Stimulated activated naive B cell treated with anti-CD40 and anti-IgM and Interleukin-4, amounts not matched to agents 10 μg/mL and 1 μg/mL and 100 μg/mL, for 72 hours (primary cell): ENCODE data around the gene GIMD1.

ENCODE experiments used
- ATAC-seq, 2 donors: fragments of 150-1000 bp; cut with Tn5 transposase; replicated peaks; 2 replicates each; pipeline ENCODE4 v1.10.0; 2021; ENCODE audit warnings: moderate library complexity in 1 of 2
- DNase-seq: peaks from one replicate; pipeline ENCODE4 v3.0.0; 2021
- H3K27ac Mint-ChIP-seq: one replicate; pipeline ENCODE4 v1.8.0; 2022; ENCODE audit warnings: mild to moderate bottlenecking, mixed read lengths
- H3K27me3 Mint-ChIP-seq, 2 donors: one replicate each; pipeline ENCODE4 v1.8.0; 2022; ENCODE audit warnings: mixed read lengths in 2 of 2
- H3K36me3 Mint-ChIP-seq, 2 donors: one replicate each; pipeline ENCODE4 v1.8.0; 2022; ENCODE audit warnings: mixed read lengths in 2 of 2, mild to moderate bottlenecking in 1 of 2
- H3K4me1 Mint-ChIP-seq, 2 donors: one replicate each; pipeline ENCODE4 v1.8.0; 2022; ENCODE audit warnings: mixed read lengths in 2 of 2, mild to moderate bottlenecking in 1 of 2
- H3K4me3 Mint-ChIP-seq, 2 donors: one replicate each; pipeline ENCODE4 v1.8.0; 2022; ENCODE audit warnings: mild to moderate bottlenecking in 2 of 2, mixed read lengths in 2 of 2, moderate library complexity in 1 of 2
- H3K9me3 Mint-ChIP-seq, 2 donors: one replicate each; pipeline ENCODE4 v1.8.0; 2022; ENCODE audit warnings: mixed read lengths in 2 of 2, mild to moderate bottlenecking in 1 of 2

The GIMD1 gene

GRCh38 chr4:106366026-106366425, 2.6 kb downstream of the GIMD1 start:
- Mint-ChIP-seq H3K36me3 (no peaks in the 10 kb centered on the region), H3K4me1 (no peaks in the 10 kb centered on the region), H3K27ac (no peak overlapping the region), H3K27me3 (peaks cover 10 to 14% of the 10 kb centered on the region in 2 donors), H3K4me3 (no peak overlapping the region), H3K9me3 (no peaks in the 10 kb centered on the region)
- DNase-seq (no peak), ATAC-seq (no peak)

DNA sequence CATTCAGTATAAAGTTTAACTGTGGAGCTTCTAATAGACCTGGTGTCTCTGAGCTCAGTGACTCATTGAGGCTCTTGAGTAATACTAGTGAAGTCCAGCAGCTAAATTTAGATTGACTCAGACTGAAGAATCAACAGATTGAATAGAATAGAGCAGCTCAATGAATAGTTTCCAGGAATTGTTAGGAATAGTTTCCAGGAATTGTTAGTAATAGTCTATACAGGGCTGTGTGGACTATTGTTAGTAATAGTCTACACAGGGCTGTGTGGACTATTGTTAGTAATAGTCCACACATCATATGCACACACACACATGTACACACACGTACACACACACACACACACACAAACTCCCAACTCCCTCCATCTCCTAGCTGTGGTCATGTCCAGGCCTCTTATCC, 3.0 kb downstream of the GIMD1 start:
- DNase-seq = no peak
- H3K36me3 Mint-ChIP-seq = no peaks in the 10 kb centered on the region
- H3K4me1 Mint-ChIP-seq = no peaks in the 10 kb centered on the region
- ATAC-seq = no peak
- no peak overlapping the region for H3K4me3 Mint-ChIP-seq
- H3K27me3 Mint-ChIP-seq = peaks cover 10 to 14% of the 10 kb centered on the region in 2 donors
- H3K9me3 Mint-ChIP-seq = no peaks in the 10 kb centered on the region
- no peak overlapping the region for H3K27ac Mint-ChIP-seq

GRCh38 chr4:106364282-106364681, 4.3 kb downstream of the GIMD1 start:
- H3K36me3 Mint-ChIP-seq = no peaks in the 10 kb centered on the region
- no peak for ATAC-seq
- H3K4me3 Mint-ChIP-seq = no peak overlapping the region
- no peaks in the 10 kb centered on the region for H3K9me3 Mint-ChIP-seq
- no peaks in the 10 kb centered on the region for H3K4me1 Mint-ChIP-seq
- peaks cover 5 to 8% of the 10 kb centered on the region in 2 donors for H3K27me3 Mint-ChIP-seq
- no peak overlapping the region for H3K27ac Mint-ChIP-seq
- DNase-seq = no peak

GRCh38 chr4:106362086-106362825, 6.3 kb downstream of the GIMD1 start:
- Mint-ChIP-seq H3K9me3 (no peaks in the 10 kb centered on the region), H3K27me3 (peaks cover under 1 to 8% of the 10 kb centered on the region in 2 donors), H3K36me3 (no peaks in the 10 kb centered on the region), H3K4me3 (no peak overlapping the region), H3K27ac (no peak overlapping the region), H3K4me1 (peaks cover 1 to 5% of the 10 kb centered on the region in 2 donors)
- DNase-seq (no peak), ATAC-seq (no peak)

GRCh38 chr4:106358899-106359298, 9.7 kb downstream of the GIMD1 start:
- Mint-ChIP-seq H3K9me3 (no peaks in the 10 kb centered on the region), H3K4me3 (no peak overlapping the region), H3K4me1 (peaks cover 1 to 7% of the 10 kb centered on the region in 2 donors), H3K36me3 (no peaks in the 10 kb centered on the region), H3K27ac (no peak overlapping the region), H3K27me3 (peaks cover 0 to 1% of the 10 kb centered on the region in 2 donors)
- no peak for ATAC-seq
- DNase-seq = no peak

DNA sequence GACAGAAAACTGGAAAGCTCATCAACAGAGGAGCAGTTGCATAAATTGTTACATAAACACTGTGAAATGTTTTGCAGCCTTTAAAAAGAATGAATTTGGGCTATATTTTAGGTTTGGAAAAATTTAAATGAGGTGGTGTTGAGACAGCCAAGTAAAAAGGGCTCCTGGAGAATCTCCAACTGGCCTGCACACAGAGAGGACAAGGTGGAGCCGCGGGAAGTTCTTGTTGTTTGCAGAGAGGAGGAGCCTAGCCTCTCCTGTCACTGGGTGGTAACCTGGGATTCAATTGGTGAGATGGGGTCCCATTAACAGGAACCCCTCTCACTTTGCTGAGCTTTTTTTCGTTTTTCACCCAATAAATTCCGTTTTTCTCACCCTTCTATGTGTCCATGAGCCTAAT, 13.4 kb downstream of the GIMD1 start:
- ATAC-seq (no peak), DNase-seq (no peak)
- peaks cover 1 to 7% of the 10 kb centered on the region in 2 donors for H3K4me1 Mint-ChIP-seq
- no peak overlapping the region for H3K4me3 Mint-ChIP-seq
- no peak overlapping the region for H3K27ac Mint-ChIP-seq
- no peaks in the 10 kb centered on the region for H3K9me3 Mint-ChIP-seq
- peaks cover 3 to 5% of the 10 kb centered on the region in 2 donors for H3K36me3 Mint-ChIP-seq
- H3K27me3 Mint-ChIP-seq = no peaks in the 10 kb centered on the region

DNA sequence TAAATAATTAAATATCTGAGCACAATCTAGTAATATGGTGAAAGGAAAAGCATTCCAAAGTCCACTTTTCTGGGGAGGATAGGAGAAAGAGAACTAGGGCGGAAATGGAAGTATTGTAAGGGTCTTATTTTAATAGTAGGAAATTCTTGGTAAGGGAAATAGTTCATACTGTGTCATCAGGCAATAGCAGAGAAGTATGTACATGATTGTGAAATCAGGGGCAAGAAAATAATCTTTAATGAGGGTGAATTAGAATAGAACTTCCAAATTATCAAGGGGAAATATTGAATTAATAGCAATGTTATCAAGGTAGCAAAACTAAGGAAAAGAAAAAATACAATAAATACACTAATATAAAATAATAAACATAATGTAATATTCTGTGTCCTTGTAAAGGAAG, 14.8 kb downstream of the GIMD1 start:
- H3K4me3 Mint-ChIP-seq = no peak overlapping the region
- no peaks in the 10 kb centered on the region for H3K27me3 Mint-ChIP-seq
- ATAC-seq (no peak), DNase-seq (no peak)
- peaks cover 9% of the 10 kb centered on the region in 2 donors for H3K36me3 Mint-ChIP-seq
- no peaks in the 10 kb centered on the region for H3K9me3 Mint-ChIP-seq
- H3K4me1 Mint-ChIP-seq = peaks cover 1 to 7% of the 10 kb centered on the region in 2 donors
- no peak overlapping the region for H3K27ac Mint-ChIP-seq

DNA sequence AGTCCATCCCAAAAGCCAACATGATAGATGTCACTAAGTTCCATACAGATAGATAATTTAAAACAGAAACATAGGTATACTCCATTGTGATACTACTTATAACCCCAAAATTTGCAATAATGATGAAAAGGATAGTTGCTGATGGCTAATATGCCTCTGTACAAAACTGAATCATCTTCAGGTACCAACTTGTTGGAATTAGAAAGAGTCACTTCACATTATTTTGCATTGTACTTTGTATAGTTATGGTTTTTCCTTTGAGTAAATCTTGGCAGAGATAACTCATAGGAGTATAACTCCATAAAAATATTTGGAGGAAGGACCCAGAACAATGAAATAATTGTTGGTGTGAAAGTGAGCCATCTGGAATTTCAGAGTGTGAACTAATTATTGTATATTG, 17.6 kb downstream of the GIMD1 start:
- Mint-ChIP-seq H3K27me3 (no peaks in the 10 kb centered on the region), H3K27ac (no peak overlapping the region), H3K4me1 (no peaks in the 10 kb centered on the region), H3K4me3 (no peak overlapping the region), H3K36me3 (peaks cover 10 to 17% of the 10 kb centered on the region in 2 donors), H3K9me3 (no peaks in the 10 kb centered on the region)
- ATAC-seq (no peak), DNase-seq (no peak)

DNA sequence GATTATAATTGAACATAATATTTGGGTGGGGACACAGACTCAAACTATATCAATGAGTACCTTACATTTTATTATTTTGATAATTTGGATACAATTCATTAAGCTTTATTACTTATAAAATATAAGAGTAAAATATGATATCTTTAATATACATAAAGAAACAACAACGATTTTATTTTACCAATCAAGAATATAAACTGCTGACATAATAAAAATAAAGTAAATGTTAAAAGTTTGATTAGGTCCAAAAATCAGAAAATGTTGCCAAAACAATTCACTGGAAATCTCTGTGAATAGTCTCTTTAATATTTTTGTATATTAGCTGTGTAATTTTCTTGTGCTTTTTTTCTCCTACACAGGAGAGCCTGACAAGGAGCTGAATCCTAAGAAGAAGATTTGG, 21.4 kb downstream of the GIMD1 start:
- peaks cover 28 to 34% of the 10 kb centered on the region in 2 donors for H3K36me3 Mint-ChIP-seq
- peaks cover 3 to 23% of the 10 kb centered on the region in 2 donors for H3K4me1 Mint-ChIP-seq
- H3K27ac Mint-ChIP-seq = no peak overlapping the region
- H3K9me3 Mint-ChIP-seq = no peaks in the 10 kb centered on the region
- H3K4me3 Mint-ChIP-seq = no peak overlapping the region
- DNase-seq = no peak
- no peak for ATAC-seq
- no peaks in the 10 kb centered on the region for H3K27me3 Mint-ChIP-seq

GRCh38 chr4:106344647-106344970, 24.0 kb downstream of the GIMD1 start:
- Mint-ChIP-seq H3K27me3 (no peaks in the 10 kb centered on the region), H3K9me3 (peaks cover 4% of the 10 kb centered on the region in 2 donors), H3K4me1 (peaks cover 12 to 46% of the 10 kb centered on the region in 2 donors), H3K36me3 (peaks cover 44 to 53% of the 10 kb centered on the region in 2 donors), H3K4me3 (no peak overlapping the region), H3K27ac (no peak overlapping the region)
- ATAC-seq = no peak
- no peak for DNase-seq

DNA sequence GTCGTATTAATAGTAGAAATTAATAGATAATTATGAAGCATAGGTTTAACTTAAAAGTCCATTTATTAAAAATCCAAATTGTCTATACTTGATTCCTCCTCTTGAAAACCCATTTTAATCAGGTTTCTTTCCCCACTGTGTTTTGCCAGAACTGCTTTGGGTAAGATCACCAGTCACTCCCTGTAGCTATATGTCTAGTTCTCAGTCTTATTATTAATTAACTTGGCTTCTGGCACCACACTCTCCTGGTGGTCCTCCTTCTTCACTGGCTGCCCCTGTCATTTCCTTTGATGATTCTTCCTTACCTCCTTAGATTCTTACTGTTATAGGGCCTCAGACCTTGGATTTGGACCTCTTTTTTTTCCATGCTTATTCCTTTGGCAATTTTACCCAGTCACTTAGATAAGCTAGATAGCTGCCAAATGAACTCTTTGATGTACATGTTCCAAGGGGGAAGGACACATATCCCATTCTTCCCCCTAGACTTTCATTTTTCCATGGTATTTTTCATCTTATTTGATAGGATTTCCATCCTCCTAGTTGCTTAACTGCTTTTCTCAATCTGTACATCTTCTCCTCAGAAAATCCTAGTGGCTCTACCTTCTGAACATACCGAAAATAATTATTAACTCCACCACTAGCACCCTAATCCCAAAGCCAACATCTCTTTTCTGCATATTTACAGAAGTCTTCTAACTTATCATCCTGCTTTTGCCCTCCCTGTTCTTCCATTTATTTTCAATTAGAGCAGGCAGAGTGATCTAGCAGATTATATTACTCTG, 24.5 kb downstream of the GIMD1 start:
- no peaks in the 10 kb centered on the region for H3K27me3 Mint-ChIP-seq
- peaks cover 15 to 51% of the 10 kb centered on the region in 2 donors for H3K4me1 Mint-ChIP-seq
- H3K4me3 Mint-ChIP-seq = no peak overlapping the region

GRCh38 chr4:106340774-106341173, 27.8 kb downstream of the GIMD1 start:
- Mint-ChIP-seq H3K4me1 (peaks cover 16 to 54% of the 10 kb centered on the region in 2 donors), H3K36me3 (peaks cover 73 to 74% of the 10 kb centered on the region in 2 donors), H3K27me3 (no peaks in the 10 kb centered on the region), H3K4me3 (no peak overlapping the region), H3K9me3 (peaks cover 16 to 21% of the 10 kb centered on the region in 2 donors), H3K27ac (no peak overlapping the region)
- DNase-seq (no peak), ATAC-seq (no peak)

More for the DNA sequence above, 24.5 kb downstream of the GIMD1 start:
- Mint-ChIP-seq H3K27ac (no peak overlapping the region), H3K36me3 (peaks cover 47 to 55% of the 10 kb centered on the region in 2 donors), H3K9me3 (peaks cover 6 to 9% of the 10 kb centered on the region in 2 donors)
- DNase-seq (no peak), ATAC-seq (no peak)

DNA sequence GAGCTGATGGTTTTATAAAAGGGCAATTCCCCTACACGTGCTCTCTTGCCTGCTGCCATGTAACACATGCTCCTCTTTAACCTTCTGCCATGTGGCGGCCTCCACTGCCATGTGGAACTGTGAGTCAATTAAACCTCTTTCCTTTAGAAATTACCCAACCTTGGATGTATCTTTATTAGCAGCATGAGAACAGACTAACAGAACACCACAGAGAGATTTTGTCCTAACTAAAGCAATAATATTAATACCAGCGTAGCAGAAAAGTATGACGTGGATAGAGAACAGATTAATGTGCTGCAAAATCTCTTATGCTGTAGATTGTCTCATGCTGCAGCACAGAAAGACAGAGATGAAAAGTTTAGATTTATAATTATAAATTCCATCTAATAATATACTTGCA, 29.1 kb downstream of the GIMD1 start:
- Mint-ChIP-seq H3K36me3 (peaks cover 74 to 77% of the 10 kb centered on the region in 2 donors), H3K4me3 (no peak overlapping the region), H3K4me1 (peaks cover 16 to 51% of the 10 kb centered on the region in 2 donors), H3K9me3 (peaks cover 16 to 21% of the 10 kb centered on the region in 2 donors), H3K27me3 (no peaks in the 10 kb centered on the region), H3K27ac (no peak overlapping the region)
- no peak for ATAC-seq
- DNase-seq = no peak

DNA sequence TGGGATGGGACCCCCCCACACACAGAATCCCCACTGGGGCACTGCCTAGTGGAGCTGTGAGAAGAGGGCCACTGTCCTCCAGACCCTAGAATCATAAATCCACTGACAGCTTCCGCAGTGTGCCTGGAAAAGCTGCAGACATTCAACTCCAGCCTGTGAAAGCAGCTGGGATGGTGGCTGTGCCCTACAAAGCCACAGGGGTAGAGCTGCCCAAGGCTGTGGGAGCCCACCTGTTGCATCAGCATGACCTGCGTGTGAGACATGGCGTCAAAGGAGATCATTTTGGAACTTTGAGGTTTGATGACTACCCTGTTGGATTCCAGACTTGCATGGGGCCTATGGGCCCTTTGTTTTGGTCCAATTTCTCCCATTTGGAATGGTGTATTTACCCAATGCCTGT, 29.9 kb downstream of the GIMD1 start:
- H3K36me3 Mint-ChIP-seq = peaks cover 71 to 74% of the 10 kb centered on the region in 2 donors
- peaks cover 15 to 44% of the 10 kb centered on the region in 2 donors for H3K4me1 Mint-ChIP-seq
- no peak for DNase-seq
- no peak overlapping the region for H3K4me3 Mint-ChIP-seq
- ATAC-seq = no peak
- peaks cover 16 to 21% of the 10 kb centered on the region in 2 donors for H3K9me3 Mint-ChIP-seq
- H3K27me3 Mint-ChIP-seq = no peaks in the 10 kb centered on the region
- H3K27ac Mint-ChIP-seq = no peak overlapping the region

DNA sequence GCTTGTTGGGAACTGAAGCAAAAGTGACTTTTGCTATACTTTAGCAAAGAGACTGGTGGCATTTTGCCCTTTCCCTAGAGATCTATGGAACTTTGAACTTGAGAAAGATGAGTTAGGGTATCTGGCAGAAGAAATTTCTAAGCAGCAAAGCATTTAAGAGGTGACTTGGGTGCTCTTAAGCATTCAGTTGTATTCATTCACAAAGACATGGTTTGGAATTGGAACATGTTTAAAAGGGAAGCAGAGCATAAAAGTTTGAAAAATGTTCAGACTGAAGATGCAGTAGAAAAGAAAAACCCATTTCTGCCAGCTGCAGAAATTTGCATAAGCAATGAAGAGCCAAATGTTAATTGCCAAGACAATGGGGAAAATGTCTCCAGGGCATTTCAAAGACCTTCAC, 30.7 kb downstream of the GIMD1 start:
- ATAC-seq (no peak), DNase-seq (no peak)
- H3K36me3 Mint-ChIP-seq = peaks cover 72 to 78% of the 10 kb centered on the region in 2 donors
- no peak overlapping the region for H3K4me3 Mint-ChIP-seq
- peaks cover 15 to 38% of the 10 kb centered on the region in 2 donors for H3K4me1 Mint-ChIP-seq
- H3K27ac Mint-ChIP-seq = no peak overlapping the region
- peaks cover 16 to 21% of the 10 kb centered on the region in 2 donors for H3K9me3 Mint-ChIP-seq
- no peaks in the 10 kb centered on the region for H3K27me3 Mint-ChIP-seq
